Colonic mucosa (tissue), 4 donors: ENCODE results near the gene FRYL. TPM values are rescaled to one million over a fixed set of nuclear protein-coding genes. Genes with fewer than 3 reads are reported as not detected.

Experiments
- DNase-seq: peaks from one replicate; pipeline ENCODE4 v3.0.0-alpha.2; 2020
- H3K27ac ChIP-seq: fragments of 200-600 bp; one replicate; pipeline ENCODE4 v1.8.0; 2021
- H3K27me3 ChIP-seq: fragments of 200-600 bp; one replicate; pipeline ENCODE4 v1.8.0; 2021
- H3K36me3 ChIP-seq: fragments of 200-600 bp; one replicate; pipeline ENCODE4 v1.8.0; 2021
- H3K4me1 ChIP-seq: fragments of 200-600 bp; one replicate; pipeline ENCODE4 v1.8.0; 2021; ENCODE audit warnings: mild to moderate bottlenecking
- H3K4me3 ChIP-seq: fragments of 200-600 bp; one replicate; pipeline ENCODE4 v1.8.0; 2021
- H3K9ac ChIP-seq, 2 donors: one replicate each; pipeline ENCODE4 v1.7.0; 2013; ENCODE audit warnings: control low read depth in 2 of 2, low read depth in 2 of 2, low read length in 2 of 2
- H3K9me3 ChIP-seq: fragments of 200-600 bp; one replicate; pipeline ENCODE4 v1.8.0; 2021
- intact Hi-C: fragments of 100-400 bp; cut with DNase I; formaldehyde crosslinking; loops from one replicate; pipeline ENCODE4 v1.14.1; 2022
- total RNA-seq, 2 donors: library from RNA; stranded (reverse); fragmentation: NEBNext Ultra II Directional in 1 of 2; extraction: Animal tissue kit (Norgen Biotek cat#: 25700) in 1 of 2; gene quantifications; one replicate each; pipeline ENCODE4 v1.2.1, GENCODE V29; 2021
- TF ChIP-seq, protein P1 (sequence below): fragments of 200-600 bp; IDR thresholded peaks from one replicate; pipeline ENCODE4 v1.8.0; 2022; ENCODE audit warnings: antibody characterized with exemption, mild to moderate bottlenecking
- donor health status: healthy.
- donor health status: DM: no; HTN: no; CAD: no.
- donor health status: DM: no; HTN: no; CAD: no.

Gene FRYL
- total RNA-seq, 2 donors from 2014 or later: 193 to 292 TPM

DNA sequence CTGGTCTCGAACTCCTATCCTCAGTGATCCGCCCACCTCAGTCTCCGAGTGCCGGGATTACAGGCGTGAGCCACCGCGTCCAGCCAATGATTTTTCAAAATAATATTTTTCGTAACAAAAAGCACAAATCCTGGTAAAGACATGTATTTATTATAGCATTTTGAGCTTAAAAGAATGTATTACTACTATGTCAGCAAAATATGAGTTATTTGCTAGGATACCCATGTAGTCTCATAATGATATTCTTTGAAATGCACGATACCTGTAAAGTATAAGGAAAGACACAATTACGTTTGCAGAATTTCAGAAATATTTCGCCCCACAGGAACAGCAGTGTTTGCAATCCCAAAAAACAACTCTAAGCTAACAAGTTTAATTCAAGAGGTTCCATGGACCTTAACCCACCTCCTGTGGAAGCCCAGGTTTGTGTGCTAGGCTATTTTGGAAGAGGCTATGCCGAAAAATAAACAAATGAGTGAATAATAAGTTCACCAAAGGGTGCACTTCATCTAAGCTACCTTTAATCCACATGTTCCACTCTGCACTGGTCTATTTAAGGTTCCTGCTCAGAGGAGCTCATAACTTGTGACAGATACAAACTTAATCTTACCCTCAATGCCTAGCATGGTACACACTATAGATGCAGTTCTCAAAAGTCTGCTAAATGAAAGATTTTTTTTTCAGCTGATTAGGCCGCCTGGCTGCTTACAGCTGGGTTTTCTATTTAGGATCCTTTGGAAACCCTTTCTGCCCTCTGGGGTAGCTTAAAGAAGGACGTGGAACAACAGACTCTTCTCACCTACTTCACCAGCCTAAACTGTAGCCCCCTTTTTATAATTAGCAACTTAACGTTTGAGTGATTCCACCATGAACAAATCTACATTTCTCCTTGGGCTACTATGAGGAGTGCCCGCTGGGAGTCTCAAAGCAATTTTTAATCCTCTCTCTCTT, 5.0 kb downstream of the FRYL start:
- H3K9ac ChIP-seq: no peak overlapping the region
- no peaks in the 10 kb centered on the region for H3K9me3 ChIP-seq
- intact Hi-C loops: loop anchor here (10.0 kb wide), 1 partner anchor 130 kb away; the partner anchor contains the start of gene OCIAD2
- H3K4me3 ChIP-seq: no peak overlapping the region
- no peaks in the 10 kb centered on the region for H3K27me3 ChIP-seq
- DNase-seq: no peak
- H3K36me3 ChIP-seq: no peaks in the 10 kb centered on the region
- TF ChIP-seq, protein P1, sequence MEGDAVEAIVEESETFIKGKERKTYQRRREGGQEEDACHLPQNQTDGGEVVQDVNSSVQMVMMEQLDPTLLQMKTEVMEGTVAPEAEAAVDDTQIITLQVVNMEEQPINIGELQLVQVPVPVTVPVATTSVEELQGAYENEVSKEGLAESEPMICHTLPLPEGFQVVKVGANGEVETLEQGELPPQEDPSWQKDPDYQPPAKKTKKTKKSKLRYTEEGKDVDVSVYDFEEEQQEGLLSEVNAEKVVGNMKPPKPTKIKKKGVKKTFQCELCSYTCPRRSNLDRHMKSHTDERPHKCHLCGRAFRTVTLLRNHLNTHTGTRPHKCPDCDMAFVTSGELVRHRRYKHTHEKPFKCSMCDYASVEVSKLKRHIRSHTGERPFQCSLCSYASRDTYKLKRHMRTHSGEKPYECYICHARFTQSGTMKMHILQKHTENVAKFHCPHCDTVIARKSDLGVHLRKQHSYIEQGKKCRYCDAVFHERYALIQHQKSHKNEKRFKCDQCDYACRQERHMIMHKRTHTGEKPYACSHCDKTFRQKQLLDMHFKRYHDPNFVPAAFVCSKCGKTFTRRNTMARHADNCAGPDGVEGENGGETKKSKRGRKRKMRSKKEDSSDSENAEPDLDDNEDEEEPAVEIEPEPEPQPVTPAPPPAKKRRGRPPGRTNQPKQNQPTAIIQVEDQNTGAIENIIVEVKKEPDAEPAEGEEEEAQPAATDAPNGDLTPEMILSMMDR: no peak
- H3K27ac ChIP-seq: no peak overlapping the region
- peaks cover 10% of the 10 kb centered on the region for H3K4me1 ChIP-seq

GRCh38 chr4:48772556-48772955, 7.5 kb downstream of the FRYL start:
- no peak for DNase-seq
- Histone ChIP-seq H3K27me3 (no peaks in the 10 kb centered on the region), H3K4me1 (peaks cover 10% of the 10 kb centered on the region), H3K27ac (no peak overlapping the region), H3K4me3 (no peak overlapping the region), H3K9ac (no peak overlapping the region), H3K36me3 (no peaks in the 10 kb centered on the region), H3K9me3 (no peaks in the 10 kb centered on the region)
- intact Hi-C loops: loop anchor here (10.0 kb wide), 1 partner anchor 132 kb away; the partner anchor contains the start of gene OCIAD2
- TF ChIP-seq, protein P1: no peak

DNA sequence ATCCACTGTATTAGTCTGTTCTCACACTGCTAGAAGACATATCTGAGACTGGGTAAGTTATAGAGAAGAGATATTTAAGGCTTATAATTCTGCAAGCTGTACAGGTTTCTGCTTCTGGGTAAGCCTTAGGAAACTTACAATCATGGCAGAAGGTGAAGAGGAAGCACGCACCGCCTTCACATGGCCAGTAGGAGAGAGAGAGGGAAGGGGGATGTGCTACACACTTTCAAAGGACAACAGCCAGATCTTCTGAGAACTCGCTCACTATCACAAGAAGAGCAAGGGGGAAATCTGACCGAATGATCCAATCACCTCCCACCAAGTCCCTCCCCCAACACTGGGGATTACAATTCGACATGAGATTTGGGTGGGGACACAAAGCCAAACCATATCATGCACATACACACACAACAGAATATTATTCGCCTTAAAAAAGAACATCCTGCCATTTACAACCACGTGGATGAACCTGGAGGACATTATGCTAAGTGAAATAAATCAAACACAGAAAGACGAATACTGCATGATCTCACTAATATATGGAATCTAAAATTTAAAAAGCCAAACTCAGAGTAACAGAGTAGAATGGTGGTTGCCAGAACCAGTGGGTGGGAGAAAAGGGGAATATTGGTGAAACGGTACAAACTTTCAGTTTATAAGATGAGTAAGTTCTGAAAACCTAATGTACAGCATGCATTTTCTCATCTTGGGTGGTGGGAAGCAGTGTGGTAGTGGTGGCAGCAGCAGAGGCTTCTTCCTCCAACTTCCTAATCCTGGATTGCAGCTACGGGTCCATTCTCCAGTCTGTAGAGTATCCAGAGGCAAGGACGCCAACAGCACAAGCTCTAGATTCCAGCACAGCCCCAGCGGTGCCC, 12.8 kb downstream of the FRYL start:
- Histone ChIP-seq H3K36me3 (no peaks in the 10 kb centered on the region), H3K27me3 (no peaks in the 10 kb centered on the region), H3K9ac (no peak overlapping the region), H3K4me3 (no peak overlapping the region), H3K27ac (no peak overlapping the region), H3K4me1 (peaks cover 5% of the 10 kb centered on the region), H3K9me3 (no peaks in the 10 kb centered on the region)
- intact Hi-C loops: no loop called here
- no peak for DNase-seq
- TF ChIP-seq, protein P1: no peak

- H3K4me1 ChIP-seq: peaks cover 5% of the 10 kb centered on the region
- no peak for DNase-seq
- H3K27ac ChIP-seq: no peak overlapping the region
Observed at GRCh38 chr4:48766131-48766792, 13.8 kb downstream of the FRYL start.

More at GRCh38 chr4:48766131-48766792, 13.8 kb downstream of the FRYL start:
- no peaks in the 10 kb centered on the region for H3K36me3 ChIP-seq
- no peaks in the 10 kb centered on the region for H3K27me3 ChIP-seq
- TF ChIP-seq, protein P1: no peak
- H3K9ac ChIP-seq: no peak overlapping the region
- H3K9me3 ChIP-seq: no peaks in the 10 kb centered on the region
- intact Hi-C loops: no loop called here
- H3K4me3 ChIP-seq: no peak overlapping the region
